Measurements from ENCODE around the gene CALD1. TPM values are rescaled to one million over a fixed set of nuclear protein-coding genes. Genes with fewer than 3 reads are reported as not detected.

The CALD1 gene
- total and polyA plus RNA-seq, 2 experiments from 2014 or later: 22.6 to 135 TPM

DNA sequence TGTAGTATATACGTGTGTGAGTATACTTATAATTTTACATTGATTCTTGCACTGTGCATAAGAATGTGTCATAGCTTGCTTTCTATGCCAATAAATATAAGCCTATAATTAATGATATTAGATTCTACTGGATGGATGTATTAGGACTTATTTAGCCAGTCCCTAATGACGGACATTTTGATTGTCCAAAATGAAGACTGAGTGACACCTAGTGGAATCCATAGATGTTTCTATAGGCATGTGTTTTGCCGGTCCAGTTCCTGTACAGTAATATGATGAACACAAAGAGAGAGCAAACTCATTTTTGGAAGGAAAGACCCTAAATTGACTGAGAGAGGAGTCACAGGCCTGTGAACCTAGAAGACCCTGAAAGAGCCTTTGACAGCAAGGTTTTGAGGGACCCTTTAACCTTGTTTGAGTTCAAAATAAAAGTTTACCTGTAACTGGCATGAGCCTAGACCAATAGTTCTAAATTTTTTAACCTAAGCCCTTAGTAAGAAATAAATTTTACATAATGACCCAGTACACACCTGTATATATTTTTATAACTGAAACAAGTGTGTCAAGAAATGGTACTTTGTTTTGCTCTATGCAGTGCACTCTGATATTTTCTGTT lies 164.5 kb downstream of the CALD1 start:
- peak; percentile 27 for TF ChIP-seq CTCF (IDR thresholded peaks at IDR 0.05; ENCODE audit: low read depth, low read length)
- peaks cover 20% of the 10 kb centered on the region for H3K36me3 ChIP-seq
- no peak overlapping the region for H3K27ac ChIP-seq

DNA sequence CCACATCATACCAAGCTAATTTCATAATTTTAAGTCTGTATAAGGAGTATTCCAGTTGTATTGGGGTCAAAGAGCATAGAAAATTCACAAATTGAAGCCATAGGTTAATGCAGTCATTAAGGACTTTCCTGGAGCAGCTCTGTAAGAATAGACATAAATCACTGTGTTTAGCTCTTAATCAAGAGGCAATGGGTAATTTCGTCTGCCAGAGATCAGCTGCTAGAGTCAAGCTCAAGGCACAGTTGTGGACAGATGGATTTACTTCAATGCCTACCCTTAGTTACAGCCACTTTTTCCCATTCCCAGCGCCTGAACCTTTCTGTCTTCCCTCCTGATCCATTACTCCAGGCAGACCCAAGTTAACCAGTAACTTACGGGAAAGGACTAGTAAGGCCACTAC lies 166.3 kb downstream of the CALD1 start:
- no peak overlapping the region for H3K27ac ChIP-seq
- H3K4me1 ChIP-seq (ENCODE audit: low read depth): peaks cover 6% of the 10 kb centered on the region
- peaks cover 30% of the 10 kb centered on the region for H3K36me3 ChIP-seq

More for the DNA sequence above, 164.5 kb downstream of the CALD1 start:
- no peaks in the 10 kb centered on the region for H3K9me3 ChIP-seq (ENCODE audit: low read depth)
- peak; percentile 8 to 49 for DNase-seq (ENCODE audit: low read depth in 1 of 2, low spot score in 1 of 2)
- H3K4me1 ChIP-seq (ENCODE audit: low read depth): peaks cover 6% of the 10 kb centered on the region
- no peaks in the 10 kb centered on the region for H3K27me3 ChIP-seq
- no peak overlapping the region for H3K4me3 ChIP-seq

DNA sequence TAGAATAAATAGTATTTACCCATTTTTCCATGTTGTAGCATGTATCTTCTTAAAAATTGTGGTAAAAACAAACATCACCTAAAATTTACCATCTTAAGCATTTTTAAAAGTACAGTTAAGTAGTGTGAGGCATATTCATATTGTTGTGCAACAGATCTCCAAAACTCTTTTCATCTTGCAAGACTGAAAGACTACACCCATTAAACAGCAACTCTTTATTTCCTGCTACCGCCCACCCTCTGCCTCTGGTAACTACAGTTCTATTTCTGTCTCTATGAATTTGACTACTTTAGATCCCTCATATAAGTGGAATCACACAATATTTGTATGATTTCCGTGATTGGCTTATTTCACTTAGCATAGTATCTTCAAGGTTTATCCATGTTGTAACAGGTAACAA lies 166.8 kb downstream of the CALD1 start:
- Histone ChIP-seq H3K36me3 (peaks cover 36% of the 10 kb centered on the region), H3K27ac (no peak overlapping the region), H3K4me1 (ENCODE audit: low read depth) (peaks cover 6% of the 10 kb centered on the region), H3K4me3 (no peak overlapping the region), H3K27me3 (no peaks in the 10 kb centered on the region), H3K9me3 (ENCODE audit: low read depth) (no peaks in the 10 kb centered on the region)
- DNase-seq (ENCODE audit: low read depth in 1 of 2, low spot score in 1 of 2): peak in 1 of 2 donors; percentile 20
- no peak for TF ChIP-seq CTCF (IDR thresholded peaks at IDR 0.05; ENCODE audit: low read depth, low read length)

More for the DNA sequence above, 166.3 kb downstream of the CALD1 start:
- no peaks in the 10 kb centered on the region for H3K9me3 ChIP-seq (ENCODE audit: low read depth)
- no peaks in the 10 kb centered on the region for H3K27me3 ChIP-seq
- H3K4me3 ChIP-seq: no peak overlapping the region
- no peak for DNase-seq (ENCODE audit: low read depth in 1 of 2, low spot score in 1 of 2)
- no peak for TF ChIP-seq CTCF (IDR thresholded peaks at IDR 0.05; ENCODE audit: low read depth, low read length)

- no peaks in the 10 kb centered on the region for H3K9me3 ChIP-seq (ENCODE audit: low read depth)
- H3K4me3 ChIP-seq: no peak overlapping the region
- H3K27me3 ChIP-seq: no peaks in the 10 kb centered on the region
- H3K36me3 ChIP-seq: peaks cover 43% of the 10 kb centered on the region
- peaks cover 6% of the 10 kb centered on the region for H3K4me1 ChIP-seq (ENCODE audit: low read depth)
- no peak overlapping the region for H3K27ac ChIP-seq
- DNase-seq (ENCODE audit: low read depth in 1 of 2, low spot score in 1 of 2): no peak
- TF ChIP-seq CTCF (IDR thresholded peaks at IDR 0.05; ENCODE audit: low read depth, low read length): no peak
These were observed 167.9 kb downstream of the CALD1 start for GRCh38 chr7:134947329-134947728.

- Histone ChIP-seq H3K4me1 (ENCODE audit: low read depth) (peaks cover 4% of the 10 kb centered on the region), H3K36me3 (peaks cover 48% of the 10 kb centered on the region), H3K27ac (no peak overlapping the region), H3K4me3 (no peak overlapping the region), H3K9me3 (ENCODE audit: low read depth) (no peaks in the 10 kb centered on the region), H3K27me3 (no peaks in the 10 kb centered on the region)
- DNase-seq (ENCODE audit: low read depth in 1 of 2, low spot score in 1 of 2): no peak
- no peak for TF ChIP-seq CTCF (IDR thresholded peaks at IDR 0.05; ENCODE audit: low read depth, low read length)
These were observed 168.4 kb downstream of the CALD1 start for GRCh38 chr7:134947831-134948230.

Data from cardiac muscle cell (in vitro differentiated cells and primary cell).